Neural cell (in vitro differentiated cells): Measurements from ENCODE around the gene TTN. TPM values are rescaled to one million over a fixed set of nuclear protein-coding genes. Genes with fewer than 3 reads are reported as not detected.

Experiments used
- H2AFZ ChIP-seq: fragments of 200-600, 300-800 bp; sonication (generic), shearing (Covaris generic); 2 replicates; pipeline ENCODE4 v1.6.0; 2014; ENCODE audit warnings: low read depth, mild to moderate bottlenecking, antibody characterized with exemption, low read length, moderate library complexity
- H3F3A ChIP-seq: fragments of 200-600 bp; shearing (Covaris generic); 2 replicates; pipeline ENCODE4 v1.6.1; 2016; ENCODE audit warnings: mild to moderate bottlenecking, moderate library complexity, mixed read lengths, antibody characterized with exemption, low read length; ENCODE audit not compliant: insufficient read depth, poor library complexity, severe bottlenecking
- H3K27ac ChIP-seq: fragments of 200-600, 300-800 bp; sonication (generic), shearing (Covaris generic); 2 replicates; pipeline ENCODE4 v1.5.1; 2014; ENCODE audit warnings: mild to moderate bottlenecking, low read length, moderate library complexity
- H3K27me3 ChIP-seq: fragments of 300-800, 200-600 bp; sonication (generic), shearing (Covaris generic); 2 replicates; pipeline ENCODE4 v1.6.0; 2014; ENCODE audit warnings: mild to moderate bottlenecking, low read depth, low read length, moderate library complexity; ENCODE audit not compliant: insufficient read depth
- H3K36me3 ChIP-seq: fragments of 300-800, 200-600 bp; sonication (generic), shearing (Covaris generic); 2 replicates; pipeline ENCODE4 v1.5.1; 2014; ENCODE audit warnings: mild to moderate bottlenecking, antibody characterized with exemption, low read length, moderate library complexity; ENCODE audit not compliant: insufficient read depth
- H3K4me2 ChIP-seq: fragments of 300-800, 200-600 bp; sonication (generic), shearing (Covaris generic); 2 replicates; pipeline ENCODE4 v1.6.0; 2014; ENCODE audit warnings: mild to moderate bottlenecking, low read length
- H3K4me3 ChIP-seq: fragments of 300-800, 200-600 bp; sonication (generic), shearing (Covaris generic); 2 replicates; pipeline ENCODE4 v1.5.1; 2014; ENCODE audit warnings: mild to moderate bottlenecking, low read length, moderate library complexity
- H3K79me2 ChIP-seq: fragments of 200-600 bp; shearing (Covaris generic); replicated peaks from 2 replicates; pipeline ENCODE4 v1.6.0; 2014; ENCODE audit warnings: mild to moderate bottlenecking, low read length, moderate library complexity; ENCODE audit not compliant: insufficient read depth
- H3K9ac ChIP-seq: fragments of 300-800, 200-600 bp; sonication (generic), shearing (Covaris generic); 2 replicates; pipeline ENCODE4 v1.6.1; 2016; ENCODE audit warnings: mild to moderate bottlenecking, low read length, mixed read lengths
- H3K9me2 ChIP-seq: fragments of 200-600 bp; shearing (Covaris generic); 2 replicates; pipeline ENCODE4 v1.6.1; 2016; ENCODE audit warnings: mild to moderate bottlenecking, low read length, mixed read lengths; ENCODE audit not compliant: insufficient read depth
- H3K9me3 ChIP-seq: fragments of 200-600, 300-800 bp; sonication (generic), shearing (Covaris generic); 2 replicates; pipeline ENCODE4 v1.6.1; 2016; ENCODE audit warnings: mild to moderate bottlenecking, mixed run types, low read length, moderate library complexity, mixed read lengths
- H4K20me1 ChIP-seq: fragments of 200-600 bp; shearing (Covaris generic); 2 replicates; pipeline ENCODE4 v1.6.1; 2016; ENCODE audit warnings: mild to moderate bottlenecking, mixed run types; ENCODE audit not compliant: insufficient read depth
- EP300 ChIP-seq: fragments of 450-650 bp; conservative IDR thresholded peaks from 2 replicates; pipeline ENCODE4 v1.6.1; 2014; ENCODE audit warnings: antibody characterized with exemption, mild to moderate bottlenecking, moderate library complexity; ENCODE audit not compliant: poor library complexity, severe bottlenecking
- EZH2 ChIP-seq: fragments of 200-600, 300-800 bp; shearing (Covaris generic), sonication (generic); IDR thresholded peaks from 2 replicates; pipeline ENCODE4 v1.6.1; 2014; ENCODE audit warnings: antibody characterized with exemption, low read length, borderline replicate concordance, mild to moderate bottlenecking; ENCODE audit not compliant: insufficient read depth, poor library complexity, severe bottlenecking
- MXI1 ChIP-seq: fragments of 450-650 bp; conservative IDR thresholded peaks from 2 replicates; pipeline ENCODE4 v1.6.1; 2014; ENCODE audit warnings: antibody characterized with exemption, mild to moderate bottlenecking; ENCODE audit not compliant: poor library complexity, severe bottlenecking
- POLR2AphosphoS5 ChIP-seq: IDR thresholded peaks from 2 replicates; pipeline ENCODE4 v1.6.1; 2012
- RAD21 ChIP-seq: fragments of 450-650 bp; conservative IDR thresholded peaks from 2 replicates; pipeline ENCODE4 v1.6.1; 2014; ENCODE audit warnings: antibody characterized with exemption, mild to moderate bottlenecking, moderate library complexity
- SMC3 ChIP-seq: fragments of 450-650 bp; conservative IDR thresholded peaks from 2 replicates; pipeline ENCODE4 v1.6.1; 2014; ENCODE audit warnings: antibody characterized with exemption, mild to moderate bottlenecking, moderate library complexity; ENCODE audit not compliant: poor library complexity
- TAF1 ChIP-seq: IDR thresholded peaks from 2 replicates; pipeline ENCODE4 v1.6.1; 2012; ENCODE audit warnings: low read depth
- polyA plus RNA-seq: library from polyadenylated mRNA; depleted of rRNA; stranded (reverse); fragments of >200 nt; gene quantifications from 2 replicates; pipeline ENCODE4 v1.2.3, GENCODE V29; 2014
- TF ChIP-seq, protein P1 (sequence below): IDR thresholded peaks from 2 replicates; pipeline ENCODE4 v1.6.1; 2012; ENCODE audit warnings: borderline replicate concordance
- TF ChIP-seq, protein P2 (sequence below): fragments of 450-650 bp; IDR thresholded peaks from 2 replicates; pipeline ENCODE4 v1.5.1; 2014; ENCODE audit warnings: antibody characterized with exemption, mild to moderate bottlenecking, moderate library complexity; ENCODE audit not compliant: poor library complexity, severe bottlenecking

Gene TTN
- polyA plus RNA-seq, 1 donor from 2014 or later: 0.10 TPM

DNA sequence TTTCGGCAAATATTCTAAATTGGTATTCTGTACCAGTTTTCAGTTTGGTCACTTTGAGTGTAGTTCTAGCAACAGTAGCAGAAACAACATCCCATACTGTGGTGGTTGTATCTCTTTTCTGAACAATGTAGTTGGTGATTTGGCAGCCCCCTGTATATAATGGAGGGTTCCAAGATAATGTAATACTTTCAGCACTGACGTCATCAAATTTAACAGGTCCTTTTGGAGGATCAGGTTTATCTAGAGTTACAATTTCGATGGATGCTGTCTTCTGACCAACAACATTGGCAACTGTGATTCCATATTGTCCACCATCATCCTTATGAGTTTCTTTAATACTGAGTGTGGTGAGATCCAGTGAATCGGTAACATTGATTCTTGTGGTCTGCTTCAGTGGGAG, 239.0 kb downstream of the TTN start:
- H3K4me2 ChIP-seq: no peak overlapping the region
- H3K9me2 ChIP-seq: no peaks in the 10 kb centered on the region
- no peaks in the 10 kb centered on the region for H3F3A ChIP-seq
- H3K79me2 ChIP-seq: no peaks in the 10 kb centered on the region
- H3K9me3 ChIP-seq: peaks cover 3% of the 10 kb centered on the region
- no peak overlapping the region for H3K4me3 ChIP-seq
- no peak overlapping the region for H2AFZ ChIP-seq
- TF ChIP-seq MXI1: no peak
- TF ChIP-seq EZH2: no peak
- TF ChIP-seq, protein P1, sequence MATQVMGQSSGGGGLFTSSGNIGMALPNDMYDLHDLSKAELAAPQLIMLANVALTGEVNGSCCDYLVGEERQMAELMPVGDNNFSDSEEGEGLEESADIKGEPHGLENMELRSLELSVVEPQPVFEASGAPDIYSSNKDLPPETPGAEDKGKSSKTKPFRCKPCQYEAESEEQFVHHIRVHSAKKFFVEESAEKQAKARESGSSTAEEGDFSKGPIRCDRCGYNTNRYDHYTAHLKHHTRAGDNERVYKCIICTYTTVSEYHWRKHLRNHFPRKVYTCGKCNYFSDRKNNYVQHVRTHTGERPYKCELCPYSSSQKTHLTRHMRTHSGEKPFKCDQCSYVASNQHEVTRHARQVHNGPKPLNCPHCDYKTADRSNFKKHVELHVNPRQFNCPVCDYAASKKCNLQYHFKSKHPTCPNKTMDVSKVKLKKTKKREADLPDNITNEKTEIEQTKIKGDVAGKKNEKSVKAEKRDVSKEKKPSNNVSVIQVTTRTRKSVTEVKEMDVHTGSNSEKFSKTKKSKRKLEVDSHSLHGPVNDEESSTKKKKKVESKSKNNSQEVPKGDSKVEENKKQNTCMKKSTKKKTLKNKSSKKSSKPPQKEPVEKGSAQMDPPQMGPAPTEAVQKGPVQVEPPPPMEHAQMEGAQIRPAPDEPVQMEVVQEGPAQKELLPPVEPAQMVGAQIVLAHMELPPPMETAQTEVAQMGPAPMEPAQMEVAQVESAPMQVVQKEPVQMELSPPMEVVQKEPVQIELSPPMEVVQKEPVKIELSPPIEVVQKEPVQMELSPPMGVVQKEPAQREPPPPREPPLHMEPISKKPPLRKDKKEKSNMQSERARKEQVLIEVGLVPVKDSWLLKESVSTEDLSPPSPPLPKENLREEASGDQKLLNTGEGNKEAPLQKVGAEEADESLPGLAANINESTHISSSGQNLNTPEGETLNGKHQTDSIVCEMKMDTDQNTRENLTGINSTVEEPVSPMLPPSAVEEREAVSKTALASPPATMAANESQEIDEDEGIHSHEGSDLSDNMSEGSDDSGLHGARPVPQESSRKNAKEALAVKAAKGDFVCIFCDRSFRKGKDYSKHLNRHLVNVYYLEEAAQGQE: no peak
- TF ChIP-seq SMC3: no peak
- TF ChIP-seq TAF1: no peak
- TF ChIP-seq, protein P2, sequence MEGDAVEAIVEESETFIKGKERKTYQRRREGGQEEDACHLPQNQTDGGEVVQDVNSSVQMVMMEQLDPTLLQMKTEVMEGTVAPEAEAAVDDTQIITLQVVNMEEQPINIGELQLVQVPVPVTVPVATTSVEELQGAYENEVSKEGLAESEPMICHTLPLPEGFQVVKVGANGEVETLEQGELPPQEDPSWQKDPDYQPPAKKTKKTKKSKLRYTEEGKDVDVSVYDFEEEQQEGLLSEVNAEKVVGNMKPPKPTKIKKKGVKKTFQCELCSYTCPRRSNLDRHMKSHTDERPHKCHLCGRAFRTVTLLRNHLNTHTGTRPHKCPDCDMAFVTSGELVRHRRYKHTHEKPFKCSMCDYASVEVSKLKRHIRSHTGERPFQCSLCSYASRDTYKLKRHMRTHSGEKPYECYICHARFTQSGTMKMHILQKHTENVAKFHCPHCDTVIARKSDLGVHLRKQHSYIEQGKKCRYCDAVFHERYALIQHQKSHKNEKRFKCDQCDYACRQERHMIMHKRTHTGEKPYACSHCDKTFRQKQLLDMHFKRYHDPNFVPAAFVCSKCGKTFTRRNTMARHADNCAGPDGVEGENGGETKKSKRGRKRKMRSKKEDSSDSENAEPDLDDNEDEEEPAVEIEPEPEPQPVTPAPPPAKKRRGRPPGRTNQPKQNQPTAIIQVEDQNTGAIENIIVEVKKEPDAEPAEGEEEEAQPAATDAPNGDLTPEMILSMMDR: no peak
- TF ChIP-seq EP300: no peak
- TF ChIP-seq RAD21: no peak
- no peak for TF ChIP-seq POLR2AphosphoS5
- no peak overlapping the region for H3K9ac ChIP-seq
- H3K36me3 ChIP-seq: no peaks in the 10 kb centered on the region
- H3K27ac ChIP-seq: no peak overlapping the region
- no peaks in the 10 kb centered on the region for H3K27me3 ChIP-seq
- H4K20me1 ChIP-seq: no peaks in the 10 kb centered on the region

DNA sequence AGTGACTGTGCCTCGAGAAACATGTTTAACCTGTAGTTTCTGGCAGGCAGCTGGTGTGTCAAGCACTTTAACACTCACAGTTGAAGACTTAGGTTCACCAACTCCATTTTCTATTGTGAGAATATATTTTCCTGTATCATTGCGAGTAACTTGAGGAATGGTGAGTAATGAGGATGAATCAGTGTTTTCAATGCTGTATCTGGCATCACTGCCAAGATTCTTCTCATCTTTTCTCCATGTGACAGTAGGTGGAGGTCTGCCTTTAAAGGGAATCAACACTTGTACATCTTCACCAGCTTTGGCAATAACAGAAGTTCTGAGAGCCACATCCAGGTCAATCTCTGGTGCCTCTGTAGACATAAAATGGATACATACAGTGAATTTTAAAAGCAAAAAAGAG, 254.2 kb downstream of the TTN start:
- no peak overlapping the region for H3K9ac ChIP-seq
- H3K4me2 ChIP-seq: no peak overlapping the region
- no peak overlapping the region for H3K4me3 ChIP-seq
- H3K79me2 ChIP-seq: no peaks in the 10 kb centered on the region
- H3K36me3 ChIP-seq: no peaks in the 10 kb centered on the region
- H3F3A ChIP-seq: no peaks in the 10 kb centered on the region
- no peak overlapping the region for H2AFZ ChIP-seq
- no peak overlapping the region for H3K27ac ChIP-seq
- no peaks in the 10 kb centered on the region for H3K27me3 ChIP-seq
- H3K9me2 ChIP-seq: no peaks in the 10 kb centered on the region
- TF ChIP-seq, protein P1: no peak
- TF ChIP-seq TAF1 (no peak), SMC3 (no peak), EP300 (no peak), RAD21 (no peak), POLR2AphosphoS5 (no peak), EZH2 (no peak), MXI1 (no peak)
- TF ChIP-seq, protein P2: no peak
- no peaks in the 10 kb centered on the region for H4K20me1 ChIP-seq
- peaks cover 7% of the 10 kb centered on the region for H3K9me3 ChIP-seq
